ENCODE data around the gene ARID1B.

The ARID1B gene

GRCh38 chr6:157245436-157245835 lies 468.3 kb downstream of the ARID1B start:
- no peak for TF ChIP-seq POLR2AphosphoS5 (IDR thresholded peaks at IDR 0.05; ENCODE audit: low read depth, low read length)
- TF ChIP-seq SIN3A (IDR thresholded peaks at IDR 0.05; ENCODE audit: borderline replicate concordance, insufficient read depth, low read length) = no peak
- TF ChIP-seq REST (IDR thresholded peaks at IDR 0.05; ENCODE audit: insufficient read depth in 1 of 2, low read depth in 2 of 2, low read length in 2 of 2) = no peak
- TF ChIP-seq TAF1 (IDR thresholded peaks at IDR 0.05; ENCODE audit: borderline replicate concordance, insufficient read depth, low read length) = no peak
- no peak for TF ChIP-seq FOXP2 (optimal IDR thresholded peaks at IDR 0.05; ENCODE audit: borderline replicate concordance, extremely low read depth, extremely low read length, insufficient read depth)

GRCh38 chr6:157246048-157246630 lies 469.0 kb downstream of the ARID1B start:
- TF ChIP-seq SIN3A (IDR thresholded peaks at IDR 0.05; ENCODE audit: borderline replicate concordance, insufficient read depth, low read length) (no peak), FOXP2 (optimal IDR thresholded peaks at IDR 0.05; ENCODE audit: borderline replicate concordance, extremely low read depth, extremely low read length, insufficient read depth) (no peak), TAF1 (IDR thresholded peaks at IDR 0.05; ENCODE audit: borderline replicate concordance, insufficient read depth, low read length) (no peak), REST (IDR thresholded peaks at IDR 0.05; ENCODE audit: insufficient read depth in 1 of 2, low read depth in 2 of 2, low read length in 2 of 2) (no peak), POLR2AphosphoS5 (IDR thresholded peaks at IDR 0.05; ENCODE audit: low read depth, low read length) (no peak)

- TF ChIP-seq POLR2AphosphoS5 (IDR thresholded peaks at IDR 0.05; ENCODE audit: low read depth, low read length) (no peak), FOXP2 (optimal IDR thresholded peaks at IDR 0.05; ENCODE audit: borderline replicate concordance, extremely low read depth, extremely low read length, insufficient read depth) (no peak), SIN3A (IDR thresholded peaks at IDR 0.05; ENCODE audit: borderline replicate concordance, insufficient read depth, low read length) (no peak), TAF1 (IDR thresholded peaks at IDR 0.05; ENCODE audit: borderline replicate concordance, insufficient read depth, low read length) (no peak), REST (IDR thresholded peaks at IDR 0.05; ENCODE audit: insufficient read depth in 1 of 2, low read depth in 2 of 2, low read length in 2 of 2) (no peak)
Measured at GRCh38 chr6:157246771-157247484, 469.8 kb downstream of the ARID1B start.

GRCh38 chr6:157248264-157248663 lies 471.1 kb downstream of the ARID1B start:
- no peak for TF ChIP-seq REST (IDR thresholded peaks at IDR 0.05; ENCODE audit: insufficient read depth in 1 of 2, low read depth in 2 of 2, low read length in 2 of 2)
- TF ChIP-seq FOXP2 (optimal IDR thresholded peaks at IDR 0.05; ENCODE audit: borderline replicate concordance, extremely low read depth, extremely low read length, insufficient read depth) = no peak
- TF ChIP-seq POLR2AphosphoS5 (IDR thresholded peaks at IDR 0.05; ENCODE audit: low read depth, low read length) = no peak
- no peak for TF ChIP-seq SIN3A (IDR thresholded peaks at IDR 0.05; ENCODE audit: borderline replicate concordance, insufficient read depth, low read length)
